ENCODE results near the gene EXOSC3. TPM values are rescaled to one million over a fixed set of nuclear protein-coding genes. Genes with fewer than 3 reads are reported as not detected.

The EXOSC3 gene
- total RNA-seq, 5 donors from 2014 or later (not counting 1 experiment from before 2014, with no cell fraction given), result 40.0 to 64.2 (median 59.2) TPM

- Mint-ChIP-seq H3K4me1 (no peaks in the 10 kb centered on the region), H3K27me3 (peaks cover 10 to 12% of the 10 kb centered on the region in 2 donors), H3K27ac (no peak overlapping the region), H3K9me3 (no peaks in the 10 kb centered on the region), H3K4me3 (no peak overlapping the region), H3K36me3 (no peaks in the 10 kb centered on the region)
- Histone ChIP-seq H3K27me3 (replicated peaks in 1 of 2; ENCODE audit: control insufficient read depth in 2 of 2, extremely low read depth in 1 of 2, insufficient read depth in 2 of 2, low read length in 1 of 2) (peaks cover 0 to 9% of the 10 kb centered on the region in 2 experiments), H3K4me1 (ENCODE audit: control insufficient read depth in 1 of 2, extremely low read depth in 1 of 2, insufficient read depth in 2 of 2, low read length in 2 of 2) (no peaks in the 10 kb centered on the region), H3K27ac (ENCODE audit: low read length) (no peak overlapping the region), H3K36me3 (ENCODE audit: control insufficient read depth in 2 of 2, extremely low read depth in 1 of 2, insufficient read depth in 1 of 2, low read length in 1 of 2) (no peaks in the 10 kb centered on the region), H3K9me3 (no peaks in the 10 kb centered on the region), H3K4me3 (ENCODE audit: control insufficient read depth in 1 of 2, extremely low read depth in 1 of 2, low read length in 1 of 2) (no peak overlapping the region)
- POLR2A ChIA-PET, result no interaction called here
- CTCF ChIA-PET, result no interaction called here
- DNase-seq (no peak), ATAC-seq (replicated peaks in 1 of 4) (no peak)
- WGBS (ENCODE audit: insufficient coverage), result 100% methylated on average over 2 of the region's 10 CpGs
Observed at GRCh38 chr9:37732086-37732741, 52.6 kb downstream of the EXOSC3 start.

GRCh38 chr9:37730839-37731238, 54.0 kb downstream of the EXOSC3 start:
- Mint-ChIP-seq H3K4me1 (no peaks in the 10 kb centered on the region), H3K27ac (no peak overlapping the region), H3K9me3 (no peaks in the 10 kb centered on the region), H3K4me3 (no peak overlapping the region), H3K27me3 (peaks cover 11 to 16% of the 10 kb centered on the region in 2 donors), H3K36me3 (no peaks in the 10 kb centered on the region)
- H3K36me3 ChIP-seq (ENCODE audit: control insufficient read depth in 2 of 2, extremely low read depth in 1 of 2, insufficient read depth in 1 of 2, low read length in 1 of 2), result no peaks in the 10 kb centered on the region
- no peaks in the 10 kb centered on the region for H3K4me1 ChIP-seq (ENCODE audit: control insufficient read depth in 1 of 2, extremely low read depth in 1 of 2, insufficient read depth in 2 of 2, low read length in 2 of 2)
- ChIA-PET POLR2A (interaction anchor here in 1 of 2 donors (0.6 kb wide), 1 partner anchor 12 kb away, joined by 3 read pairs; no protein-coding TSS in a partner anchor), CTCF (no interaction called here)
- no peaks in the 10 kb centered on the region for H3K9me3 ChIP-seq
- ATAC-seq (replicated peaks in 1 of 4) (no peak), DNase-seq (no peak)
- WGBS (ENCODE audit: insufficient coverage), result 49% methylated on average over 3 of the region's 5 CpGs
- no peak overlapping the region for H3K27ac ChIP-seq (ENCODE audit: low read length)
- peaks cover 0 to 14% of the 10 kb centered on the region in 2 experiments for H3K27me3 ChIP-seq (replicated peaks in 1 of 2; ENCODE audit: control insufficient read depth in 2 of 2, extremely low read depth in 1 of 2, insufficient read depth in 2 of 2, low read length in 1 of 2)
- no peak overlapping the region for H3K4me3 ChIP-seq (ENCODE audit: control insufficient read depth in 1 of 2, extremely low read depth in 1 of 2, low read length in 1 of 2)

- H3K27ac ChIP-seq (ENCODE audit: low read length), result no peak overlapping the region
- CTCF ChIA-PET, result no interaction called here
- no peak overlapping the region for H3K4me3 ChIP-seq (ENCODE audit: control insufficient read depth in 1 of 2, extremely low read depth in 1 of 2, low read length in 1 of 2)
- Mint-ChIP-seq H3K4me3 (no peak overlapping the region), H3K9me3 (no peaks in the 10 kb centered on the region), H3K27me3 (peaks cover 11 to 16% of the 10 kb centered on the region in 2 donors), H3K4me1 (no peaks in the 10 kb centered on the region), H3K27ac (no peak overlapping the region), H3K36me3 (no peaks in the 10 kb centered on the region)
- POLR2A ChIA-PET, result interaction anchor here in 1 of 2 donors (0.6 kb wide), 1 partner anchor 13 kb away, joined by 3 read pairs; no protein-coding TSS in a partner anchor
- H3K27me3 ChIP-seq (replicated peaks in 1 of 2; ENCODE audit: control insufficient read depth in 2 of 2, extremely low read depth in 1 of 2, insufficient read depth in 2 of 2, low read length in 1 of 2), result peaks cover 0 to 14% of the 10 kb centered on the region in 2 experiments
- no peaks in the 10 kb centered on the region for H3K9me3 ChIP-seq
- ATAC-seq (replicated peaks in 1 of 4) (no peak), DNase-seq (no peak)
- H3K36me3 ChIP-seq (ENCODE audit: control insufficient read depth in 2 of 2, extremely low read depth in 1 of 2, insufficient read depth in 1 of 2, low read length in 1 of 2), result no peaks in the 10 kb centered on the region
- H3K4me1 ChIP-seq (ENCODE audit: control insufficient read depth in 1 of 2, extremely low read depth in 1 of 2, insufficient read depth in 2 of 2, low read length in 2 of 2), result no peaks in the 10 kb centered on the region
- no CpG with 5 or more reads among the region's 3 CpGs for WGBS (ENCODE audit: insufficient coverage)
Observed at GRCh38 chr9:37730256-37730655, 54.6 kb downstream of the EXOSC3 start.

Other genes with a start within 250 kb of the EXOSC3 start
- 1 to 10 TPM; 2.9 to 5.0 (median 3.8) TPM for gene FBXO10, start 208.7 kb downstream of the EXOSC3 start, total RNA-seq
- gene TOMM5, start 192.5 kb downstream of the EXOSC3 start, total RNA-seq, result 10 to 100 TPM; 35.6 to 44.8 (median 42.1) TPM
- not detected for gene FRMPD1, start 134.1 kb downstream of the EXOSC3 start, total RNA-seq
- gene TRMT10B, start 31.3 kb downstream of the EXOSC3 start, total RNA-seq, result 10 to 100 TPM; 17.8 to 25.6 (median 21.6) TPM
- 10 to 100 TPM; 18.4 to 20.9 (median 19.2) TPM for gene DCAF10, start 15.7 kb upstream of the EXOSC3 start, total RNA-seq
- 10 to 100 TPM; 19.7 to 37.6 (median 32.4) TPM for gene SLC25A51, start 119.1 kb upstream of the EXOSC3 start, total RNA-seq